Mesenchymal stem cell (in vitro differentiated cells and primary cell): Measurements from ENCODE around the gene SLCO4C1.
A peak's percentile ranks its signal among the peaks of the same experiment; 100 is the strongest.

ENCODE experiments used
- DNase-seq: peaks from one replicate; pipeline ENCODE4 v3.0.0-alpha.2; 2013
- H2AFZ ChIP-seq: one replicate; pipeline ENCODE4 v1.6.1; 2013; ENCODE audit warnings: low read depth, mild to moderate bottlenecking, control low read depth, inconsistent platforms, low read length, moderate library complexity
- H2AK5ac ChIP-seq: 2 replicates; pipeline ENCODE4 v1.6.1; 2013; ENCODE audit warnings: low read length, moderate library complexity, mild to moderate bottlenecking, inconsistent platforms; ENCODE audit not compliant: severe bottlenecking
- H2BK120ac ChIP-seq: one replicate; pipeline ENCODE4 v1.6.1; 2013; ENCODE audit warnings: low read depth, mild to moderate bottlenecking, inconsistent platforms, low read length, moderate library complexity
- H2BK12ac ChIP-seq, 2 experiments: one replicate each; pipeline ENCODE4 v1.6.1; 2013; ENCODE audit warnings: inconsistent platforms in 2 of 2, low read length in 2 of 2, mild to moderate bottlenecking in 2 of 2, moderate library complexity in 2 of 2, control low read depth in 1 of 2
- H2BK15ac ChIP-seq: one replicate; pipeline ENCODE4 v1.6.1; 2013; ENCODE audit warnings: mild to moderate bottlenecking, low read depth, inconsistent platforms; ENCODE audit not compliant: poor library complexity, severe bottlenecking
- H2BK5ac ChIP-seq: 2 replicates; pipeline ENCODE4 v1.6.1; 2013; ENCODE audit warnings: low read depth, mild to moderate bottlenecking, low read length, control low read depth, inconsistent platforms; ENCODE audit not compliant: poor library complexity, severe bottlenecking
- H3K14ac ChIP-seq, 2 experiments: one replicate each; pipeline ENCODE4 v1.6.1; 2013; ENCODE audit warnings: inconsistent platforms in 2 of 2, low read length in 2 of 2, control low read depth in 1 of 2, mild to moderate bottlenecking in 1 of 2, moderate library complexity in 1 of 2
- H3K18ac ChIP-seq, 2 experiments: one replicate each; pipeline ENCODE4 v1.6.1; 2013; ENCODE audit warnings: inconsistent platforms in 2 of 2, low read length in 2 of 2, control low read depth in 1 of 2, low read depth in 1 of 2, mild to moderate bottlenecking in 1 of 2
- H3K23ac ChIP-seq, 2 experiments: one replicate each; pipeline ENCODE4 v1.6.1; 2013; ENCODE audit warnings: inconsistent platforms in 2 of 2, low read length in 2 of 2, mild to moderate bottlenecking in 2 of 2, moderate library complexity in 2 of 2, control low read depth in 1 of 2
- H3K27ac ChIP-seq: 2 replicates; pipeline ENCODE4 v1.5.1; 2013; ENCODE audit warnings: mild to moderate bottlenecking, moderate library complexity, low read length, control low read depth, inconsistent platforms; ENCODE audit not compliant: poor library complexity, severe bottlenecking
- H3K27me3 ChIP-seq, 2 experiments: 2 replicates each; pipeline versions ENCODE4 v1.6.1 to v1.7.0; 2013; ENCODE audit warnings: low read length in 2 of 2, mild to moderate bottlenecking in 2 of 2, moderate library complexity in 2 of 2, control low read depth in 1 of 2, inconsistent platforms in 1 of 2; ENCODE audit not compliant: control insufficient read depth in 1 of 2, insufficient read depth in 1 of 2
- H3K36me3 ChIP-seq, 2 experiments: 2 replicates each; pipeline versions ENCODE4 v1.6.1 to v1.7.0; 2013; ENCODE audit warnings: low read length in 2 of 2, control low read depth in 1 of 2, inconsistent platforms in 1 of 2, low read depth in 1 of 2, mild to moderate bottlenecking in 1 of 2; ENCODE audit not compliant: insufficient read depth in 2 of 2, control insufficient read depth in 1 of 2
- H3K4ac ChIP-seq, 2 experiments: one replicate each; pipeline ENCODE4 v1.6.1; 2013; ENCODE audit warnings: inconsistent platforms in 2 of 2, low read length in 2 of 2, mild to moderate bottlenecking in 2 of 2, moderate library complexity in 2 of 2, control low read depth in 1 of 2, low read depth in 1 of 2
- H3K4me1 ChIP-seq: 2 replicates; pipeline ENCODE4 v1.6.1; 2013; ENCODE audit warnings: low read depth, low read length, control low read depth; ENCODE audit not compliant: control insufficient read depth, insufficient read depth
- H3K4me2 ChIP-seq: 2 replicates; pipeline ENCODE4 v1.6.1; 2013; ENCODE audit warnings: low read length, mild to moderate bottlenecking, inconsistent platforms; ENCODE audit not compliant: poor library complexity, severe bottlenecking
- H3K4me3 ChIP-seq, 2 experiments: 2 replicates each; pipeline versions ENCODE4 v1.5.1 to v1.7.0; 2013; ENCODE audit warnings: low read length in 2 of 2, mild to moderate bottlenecking in 2 of 2, control low read depth in 1 of 2, low read depth in 1 of 2; ENCODE audit not compliant: insufficient read depth in 1 of 2
- H3K79me1 ChIP-seq: replicated peaks from 2 replicates; pipeline ENCODE4 v1.6.1; 2013; ENCODE audit warnings: mild to moderate bottlenecking, control low read depth, low read length, inconsistent platforms; ENCODE audit not compliant: poor library complexity, severe bottlenecking
- H3K9ac ChIP-seq: 2 replicates; pipeline ENCODE4 v1.7.0; 2013; ENCODE audit warnings: mild to moderate bottlenecking, low read length, moderate library complexity
- H3K9me3 ChIP-seq: 2 replicates; pipeline ENCODE4 v1.7.0; 2013; ENCODE audit warnings: mild to moderate bottlenecking, low read length; ENCODE audit not compliant: control insufficient read depth
- H4K8ac ChIP-seq: one replicate; pipeline ENCODE4 v1.6.1; 2013; ENCODE audit warnings: inconsistent platforms, mild to moderate bottlenecking, low read length, moderate library complexity
- H4K91ac ChIP-seq: one replicate; pipeline ENCODE4 v1.6.1; 2013; ENCODE audit warnings: mild to moderate bottlenecking, low read length, inconsistent platforms
- WGBS: methylation state at CpG from one replicate; pipeline ENCODE4 v1.1.7; 2013; ENCODE audit warnings: mixed read lengths; 5-methylcytosine and 5-hydroxymethylcytosine counted together

Gene SLCO4C1

GRCh38 chr5:102271759-102272158 is 24.3 kb downstream of the SLCO4C1 start:
- no peak overlapping the region for H4K91ac ChIP-seq
- H3K79me1 ChIP-seq, result peaks cover 3% of the 10 kb centered on the region
- no peak overlapping the region for H4K8ac ChIP-seq
- H3K4ac ChIP-seq, result no peak overlapping the region
- H2BK5ac ChIP-seq, result no peak overlapping the region
- no peak overlapping the region for H3K23ac ChIP-seq
- H3K27me3 ChIP-seq, result no peaks in the 10 kb centered on the region
- no peak overlapping the region for H2BK15ac ChIP-seq
- no peak overlapping the region for H2BK120ac ChIP-seq
- H3K36me3 ChIP-seq, result peaks cover 0 to 4% of the 10 kb centered on the region in 2 experiments
- H3K27ac ChIP-seq, result no peak overlapping the region
- H3K4me1 ChIP-seq, result no peaks in the 10 kb centered on the region
- H3K9ac ChIP-seq, result no peak overlapping the region
- no peak overlapping the region for H3K14ac ChIP-seq
- H2BK12ac ChIP-seq, result no peak overlapping the region
- no peak overlapping the region for H2AK5ac ChIP-seq
- H3K9me3 ChIP-seq, result no peaks in the 10 kb centered on the region
- DNase-seq, result peak; percentile 6
- H3K4me3 ChIP-seq, result no peak overlapping the region
- no peak overlapping the region for H3K4me2 ChIP-seq
- no peak overlapping the region for H3K18ac ChIP-seq
- no peak overlapping the region for H2AFZ ChIP-seq
- WGBS, result 68% methylated on average over 3 of the region's 3 CpGs

DNA sequence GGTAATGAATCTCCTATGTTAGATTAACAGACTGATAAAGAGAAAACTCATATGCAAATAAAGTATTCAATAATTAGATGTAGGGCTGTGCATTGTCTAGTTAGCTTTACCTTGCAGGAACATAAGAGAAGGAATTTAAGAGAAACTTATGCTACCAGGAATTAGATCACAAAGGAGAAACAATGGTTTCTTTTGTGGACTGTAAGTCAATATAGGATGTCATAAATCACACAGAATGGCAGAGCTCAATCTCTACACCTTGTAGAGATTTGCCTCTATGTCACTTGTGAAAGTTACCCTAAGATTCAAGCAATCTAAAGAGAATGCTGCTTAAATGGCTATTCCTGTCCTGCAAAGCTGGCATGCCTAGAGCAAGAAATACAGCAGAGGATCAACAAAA is 26.0 kb downstream of the SLCO4C1 start:
- H4K91ac ChIP-seq, result no peak overlapping the region
- H3K9ac ChIP-seq, result no peak overlapping the region
- no peak overlapping the region for H2BK5ac ChIP-seq
- DNase-seq, result no peak
- no peak overlapping the region for H3K18ac ChIP-seq
- H3K4me1 ChIP-seq, result no peaks in the 10 kb centered on the region
- H3K4me2 ChIP-seq, result no peak overlapping the region
- peaks cover 0 to 4% of the 10 kb centered on the region in 2 experiments for H3K36me3 ChIP-seq
- H2BK12ac ChIP-seq, result no peak overlapping the region
- H3K14ac ChIP-seq, result no peak overlapping the region
- H2AFZ ChIP-seq, result no peak overlapping the region
- H3K23ac ChIP-seq, result no peak overlapping the region
- H3K9me3 ChIP-seq, result no peaks in the 10 kb centered on the region
- H4K8ac ChIP-seq, result no peak overlapping the region
- H3K27me3 ChIP-seq, result no peaks in the 10 kb centered on the region
- H2BK120ac ChIP-seq, result no peak overlapping the region
- no peak overlapping the region for H2AK5ac ChIP-seq
- H3K4ac ChIP-seq, result no peak overlapping the region
- peaks cover 2% of the 10 kb centered on the region for H3K79me1 ChIP-seq
- H3K4me3 ChIP-seq, result no peak overlapping the region
- H2BK15ac ChIP-seq, result no peak overlapping the region
- no peak overlapping the region for H3K27ac ChIP-seq

DNA sequence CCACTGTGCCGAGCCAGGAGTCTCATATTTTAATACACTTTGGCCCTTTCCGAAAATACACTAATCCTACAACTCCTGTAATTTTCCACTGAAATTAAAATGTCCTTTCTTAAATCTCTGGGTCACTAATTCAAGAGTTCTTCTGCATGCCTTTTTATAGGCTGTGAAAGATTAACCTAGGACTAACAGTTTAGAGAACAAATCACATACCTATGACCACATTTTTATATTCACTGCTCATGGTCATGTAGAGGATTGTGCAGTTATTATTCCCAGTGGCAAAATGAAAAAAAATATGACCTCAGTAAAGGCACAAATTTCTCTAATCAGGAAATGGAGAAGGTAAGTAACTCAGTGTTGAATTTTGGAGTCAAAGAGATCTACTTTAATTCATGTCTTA is 33.4 kb downstream of the SLCO4C1 start:
- Histone ChIP-seq H3K36me3 (no peaks in the 10 kb centered on the region), H2AFZ (no peak overlapping the region), H3K9ac (no peak overlapping the region), H3K23ac (no peak overlapping the region), H3K79me1 (no peaks in the 10 kb centered on the region), H2AK5ac (peak overlapping the region; percentile 11), H2BK12ac (no peak overlapping the region), H3K4me1 (peaks cover 2% of the 10 kb centered on the region), H3K27me3 (no peaks in the 10 kb centered on the region), H2BK5ac (no peak overlapping the region), H4K8ac (no peak overlapping the region), H4K91ac (no peak overlapping the region), H3K9me3 (no peaks in the 10 kb centered on the region), H2BK15ac (no peak overlapping the region), H3K4me3 (no peak overlapping the region), H3K4ac (no peak overlapping the region), H3K4me2 (no peak overlapping the region), H3K14ac (no peak overlapping the region), H3K27ac (peak overlapping the region; percentile 65), H2BK120ac (no peak overlapping the region), H3K18ac (no peak overlapping the region)
- no peak for DNase-seq
- WGBS, result 100% methylated on average over 2 of the region's 2 CpGs

GRCh38 chr5:102249381-102249780 is 46.7 kb downstream of the SLCO4C1 start:
- Histone ChIP-seq H2BK12ac (no peak overlapping the region), H3K79me1 (no peaks in the 10 kb centered on the region), H3K4me3 (no peak overlapping the region), H3K4me2 (no peak overlapping the region), H3K4me1 (no peaks in the 10 kb centered on the region), H4K8ac (no peak overlapping the region), H3K9me3 (no peaks in the 10 kb centered on the region), H2BK120ac (no peak overlapping the region), H3K36me3 (no peaks in the 10 kb centered on the region), H2AFZ (no peak overlapping the region), H3K27ac (no peak overlapping the region), H3K9ac (no peak overlapping the region), H2BK5ac (no peak overlapping the region), H3K27me3 (no peaks in the 10 kb centered on the region), H3K23ac (no peak overlapping the region), H3K18ac (no peak overlapping the region), H3K14ac (no peak overlapping the region), H2BK15ac (no peak overlapping the region), H4K91ac (no peak overlapping the region), H2AK5ac (no peak overlapping the region), H3K4ac (no peak overlapping the region)
- 100% methylated on average over 1 of the region's 3 CpGs for WGBS
- DNase-seq, result no peak
